Immature natural killer cell (primary cell): ENCODE measurements around the gene JADE2. TPM values are rescaled to one million over a fixed set of nuclear protein-coding genes. Genes with fewer than 3 reads are reported as not detected.

Experiments used
- DNase-seq, 3 donors: peaks; one replicate each; pipeline ENCODE4 v3.0.0; 2022; ENCODE audit warnings: mixed read lengths in 1 of 3
- H3K27ac Mint-ChIP-seq, 6 donors: one replicate each; pipeline ENCODE4 v1.8.0; 2020; ENCODE audit warnings: mixed read lengths in 6 of 6, mild to moderate bottlenecking in 5 of 6, inconsistent platforms in 4 of 6, moderate library complexity in 3 of 6
- H3K27me3 Mint-ChIP-seq, 3 donors: one replicate each; pipeline ENCODE4 v1.8.0; 2020 to 2021; ENCODE audit warnings: low read depth in 3 of 3, mild to moderate bottlenecking in 3 of 3, mixed read lengths in 3 of 3, moderate library complexity in 3 of 3, inconsistent platforms in 1 of 3
- H3K36me3 Mint-ChIP-seq, 3 donors: one replicate each; pipeline ENCODE4 v1.8.0; 2020; ENCODE audit warnings: mixed read lengths in 3 of 3, inconsistent platforms in 2 of 3, mild to moderate bottlenecking in 2 of 3
- H3K4me1 Mint-ChIP-seq, 2 donors: one replicate each; pipeline ENCODE4 v1.8.0; 2020; ENCODE audit warnings: inconsistent platforms in 2 of 2, mild to moderate bottlenecking in 2 of 2, mixed read lengths in 2 of 2, moderate library complexity in 1 of 2
- H3K4me3 Mint-ChIP-seq, 5 donors: one replicate each; pipeline ENCODE4 v1.8.0; 2020; ENCODE audit warnings: mild to moderate bottlenecking in 5 of 5, mixed read lengths in 5 of 5, inconsistent platforms in 3 of 5, moderate library complexity in 3 of 5
- H3K9me3 Mint-ChIP-seq, 6 donors: one replicate each; pipeline ENCODE4 v1.8.0; 2020; ENCODE audit warnings: mild to moderate bottlenecking in 6 of 6, mixed read lengths in 6 of 6, inconsistent platforms in 4 of 6, moderate library complexity in 3 of 6
- polyA plus RNA-seq, 3 donors: library from polyadenylated mRNA; unstranded; fragments of 300-500 nt; fragmentation: Illumina TruSeq; gene quantifications; one replicate each; pipeline ENCODE4 v1.2.3, GENCODE V29; 2021

The JADE2 gene
- polyA plus RNA-seq, 3 donors from 2014 or later, result 10.1 to 48.9 (median 23.0) TPM

- Mint-ChIP-seq H3K9me3 (no peaks in the 10 kb centered on the region), H3K27ac (peak overlapping the region in 3 of 6 donors; percentile 34 to 66 (median 58)), H3K27me3 (peaks cover 0 to 1% (median 0%) of the 10 kb centered on the region in 3 donors), H3K4me3 (no peak overlapping the region), H3K36me3 (no peaks in the 10 kb centered on the region), H3K4me1 (peaks cover 12 to 20% of the 10 kb centered on the region in 2 donors)
- no peak for DNase-seq
Measured at GRCh38 chr5:134502259-134502658, 23.2 kb upstream of the JADE2 start.

- peak; percentile 10 to 39 (median 21) for DNase-seq
- no peaks in the 10 kb centered on the region for H3K9me3 Mint-ChIP-seq
- peaks cover 12 to 20% of the 10 kb centered on the region in 2 donors for H3K4me1 Mint-ChIP-seq
- peak overlapping the region in 4 of 5 donors; percentile 13 to 55 (median 24) for H3K4me3 Mint-ChIP-seq
- H3K27ac Mint-ChIP-seq, result peak overlapping the region; percentile 48 to 90 (median 82)
- peaks cover 0 to 1% (median 0%) of the 10 kb centered on the region in 3 donors for H3K27me3 Mint-ChIP-seq
- H3K36me3 Mint-ChIP-seq, result no peaks in the 10 kb centered on the region
Measured at GRCh38 chr5:134503088-134503936, 22.2 kb upstream of the JADE2 start.

- H3K36me3 Mint-ChIP-seq, result no peaks in the 10 kb centered on the region
- H3K27me3 Mint-ChIP-seq, result peaks cover 0 to 1% (median 0%) of the 10 kb centered on the region in 3 donors
- peaks cover 12 to 20% of the 10 kb centered on the region in 2 donors for H3K4me1 Mint-ChIP-seq
- no peak for DNase-seq
- H3K27ac Mint-ChIP-seq, result peak overlapping the region; percentile 48 to 90 (median 82)
- no peaks in the 10 kb centered on the region for H3K9me3 Mint-ChIP-seq
- H3K4me3 Mint-ChIP-seq, result peak overlapping the region in 2 of 5 donors; percentile 33 to 55
Measured at GRCh38 chr5:134503937-134504437, 21.5 kb upstream of the JADE2 start.

GRCh38 chr5:134504629-134505300, 20.7 kb upstream of the JADE2 start:
- Mint-ChIP-seq H3K4me1 (peaks cover 12 to 20% of the 10 kb centered on the region in 2 donors), H3K27ac (peak overlapping the region in 1 of 6 donors; percentile 77), H3K36me3 (no peaks in the 10 kb centered on the region), H3K4me3 (no peak overlapping the region), H3K27me3 (peaks cover 0 to 1% (median 0%) of the 10 kb centered on the region in 3 donors), H3K9me3 (no peaks in the 10 kb centered on the region)
- no peak for DNase-seq

- Mint-ChIP-seq H3K4me3 (no peak overlapping the region), H3K36me3 (no peaks in the 10 kb centered on the region), H3K4me1 (peaks cover 12 to 20% of the 10 kb centered on the region in 2 donors), H3K27me3 (peaks cover 0 to 4% (median 1%) of the 10 kb centered on the region in 3 donors), H3K9me3 (no peaks in the 10 kb centered on the region), H3K27ac (no peak overlapping the region)
- DNase-seq, result no peak
Measured at GRCh38 chr5:134506054-134507039, 19.1 kb upstream of the JADE2 start.

GRCh38 chr5:134507452-134507851, 18.0 kb upstream of the JADE2 start:
- H3K27ac Mint-ChIP-seq, result peak overlapping the region in 1 of 6 donors; percentile 4
- H3K36me3 Mint-ChIP-seq, result no peaks in the 10 kb centered on the region
- no peak for DNase-seq
- H3K4me3 Mint-ChIP-seq, result no peak overlapping the region
- no peaks in the 10 kb centered on the region for H3K9me3 Mint-ChIP-seq
- H3K4me1 Mint-ChIP-seq, result peaks cover 12 to 15% of the 10 kb centered on the region in 2 donors
- peaks cover 1 to 4% (median 4%) of the 10 kb centered on the region in 3 donors for H3K27me3 Mint-ChIP-seq

- H3K36me3 Mint-ChIP-seq, result no peaks in the 10 kb centered on the region
- H3K27ac Mint-ChIP-seq, result no peak overlapping the region
- DNase-seq, result no peak
- H3K9me3 Mint-ChIP-seq, result no peaks in the 10 kb centered on the region
- H3K4me1 Mint-ChIP-seq, result peaks cover 7 to 9% of the 10 kb centered on the region in 2 donors
- H3K27me3 Mint-ChIP-seq, result peaks cover 0 to 4% (median 4%) of the 10 kb centered on the region in 3 donors
- H3K4me3 Mint-ChIP-seq, result no peak overlapping the region
Measured at GRCh38 chr5:134508521-134509195, 16.8 kb upstream of the JADE2 start.

GRCh38 chr5:134509308-134510040, 16.0 kb upstream of the JADE2 start:
- Mint-ChIP-seq H3K4me3 (no peak overlapping the region), H3K4me1 (peaks cover 0 to under 1% of the 10 kb centered on the region in 2 donors), H3K27me3 (peaks cover 3 to 4% (median 4%) of the 10 kb centered on the region in 3 donors), H3K9me3 (no peaks in the 10 kb centered on the region), H3K36me3 (no peaks in the 10 kb centered on the region), H3K27ac (no peak overlapping the region)
- no peak for DNase-seq

- Mint-ChIP-seq H3K4me1 (no peaks in the 10 kb centered on the region), H3K27ac (peak overlapping the region in 1 of 6 donors; percentile 18), H3K36me3 (no peaks in the 10 kb centered on the region), H3K27me3 (peaks cover 3 to 4% (median 4%) of the 10 kb centered on the region in 3 donors), H3K9me3 (no peaks in the 10 kb centered on the region), H3K4me3 (no peak overlapping the region)
- DNase-seq, result no peak
Measured at GRCh38 chr5:134510970-134511795, 14.3 kb upstream of the JADE2 start.

GRCh38 chr5:134511796-134512660, 13.4 kb upstream of the JADE2 start:
- Mint-ChIP-seq H3K4me1 (no peaks in the 10 kb centered on the region), H3K4me3 (no peak overlapping the region), H3K9me3 (no peaks in the 10 kb centered on the region), H3K27ac (no peak overlapping the region), H3K36me3 (no peaks in the 10 kb centered on the region), H3K27me3 (peaks cover 4% of the 10 kb centered on the region in 3 donors)
- DNase-seq, result no peak

- no peaks in the 10 kb centered on the region for H3K4me1 Mint-ChIP-seq
- peak overlapping the region in 1 of 6 donors; percentile 43 for H3K27ac Mint-ChIP-seq
- H3K27me3 Mint-ChIP-seq, result peaks cover 4% of the 10 kb centered on the region in 3 donors
- no peak overlapping the region for H3K4me3 Mint-ChIP-seq
- no peak for DNase-seq
- no peaks in the 10 kb centered on the region for H3K9me3 Mint-ChIP-seq
- no peaks in the 10 kb centered on the region for H3K36me3 Mint-ChIP-seq
Measured at GRCh38 chr5:134512661-134512999, 12.8 kb upstream of the JADE2 start.
